ENCODE measurements around the gene CLDN18. TPM values are rescaled to one million over a fixed set of nuclear protein-coding genes. Genes with fewer than 3 reads are reported as not detected.

The CLDN18 gene
- total and polyA plus RNA-seq, 4 donors, result 31.4 to 316 (median 116) TPM

DNA sequence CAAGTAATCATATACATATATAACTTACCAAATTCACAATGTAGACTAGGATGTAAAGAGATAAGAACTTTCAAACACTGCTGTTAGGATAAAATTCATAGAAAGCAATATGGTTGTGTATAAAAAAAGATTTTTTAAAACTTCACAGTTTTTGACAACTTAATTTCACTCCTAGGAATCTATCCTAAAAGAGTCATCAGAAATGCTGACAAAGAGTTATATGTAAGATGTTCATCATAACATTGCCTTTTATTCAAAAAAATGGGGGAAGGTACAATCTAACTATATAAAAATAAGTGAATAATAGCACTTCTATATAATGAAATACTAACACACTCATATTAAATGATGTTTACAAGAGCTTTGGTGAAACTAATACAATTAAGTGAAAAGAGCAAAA is 4.3 kb upstream of the CLDN18 start:
- H3K9ac ChIP-seq (ENCODE audit: insufficient read depth in 1 of 2, low read length in 2 of 2), result no peak overlapping the region
- no peaks in the 10 kb centered on the region for H3K36me3 ChIP-seq (ENCODE audit: control insufficient read depth in 4 of 4, insufficient read depth in 4 of 4, low read length in 4 of 4)
- H3K9me3 ChIP-seq (ENCODE audit: control insufficient read depth in 4 of 4, insufficient read depth in 3 of 4, low read length in 3 of 4), result no peaks in the 10 kb centered on the region
- TF ChIP-seq, protein P1, sequence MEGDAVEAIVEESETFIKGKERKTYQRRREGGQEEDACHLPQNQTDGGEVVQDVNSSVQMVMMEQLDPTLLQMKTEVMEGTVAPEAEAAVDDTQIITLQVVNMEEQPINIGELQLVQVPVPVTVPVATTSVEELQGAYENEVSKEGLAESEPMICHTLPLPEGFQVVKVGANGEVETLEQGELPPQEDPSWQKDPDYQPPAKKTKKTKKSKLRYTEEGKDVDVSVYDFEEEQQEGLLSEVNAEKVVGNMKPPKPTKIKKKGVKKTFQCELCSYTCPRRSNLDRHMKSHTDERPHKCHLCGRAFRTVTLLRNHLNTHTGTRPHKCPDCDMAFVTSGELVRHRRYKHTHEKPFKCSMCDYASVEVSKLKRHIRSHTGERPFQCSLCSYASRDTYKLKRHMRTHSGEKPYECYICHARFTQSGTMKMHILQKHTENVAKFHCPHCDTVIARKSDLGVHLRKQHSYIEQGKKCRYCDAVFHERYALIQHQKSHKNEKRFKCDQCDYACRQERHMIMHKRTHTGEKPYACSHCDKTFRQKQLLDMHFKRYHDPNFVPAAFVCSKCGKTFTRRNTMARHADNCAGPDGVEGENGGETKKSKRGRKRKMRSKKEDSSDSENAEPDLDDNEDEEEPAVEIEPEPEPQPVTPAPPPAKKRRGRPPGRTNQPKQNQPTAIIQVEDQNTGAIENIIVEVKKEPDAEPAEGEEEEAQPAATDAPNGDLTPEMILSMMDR (IDR thresholded peaks at IDR 0.05; ENCODE audit: control extremely low read depth, extremely low read depth), result no peak
- no peak overlapping the region for H3K4me3 ChIP-seq
- no peaks in the 10 kb centered on the region for H3K27me3 ChIP-seq (ENCODE audit: control insufficient read depth in 3 of 3, insufficient read depth in 3 of 3, low read length in 2 of 3)
- peaks cover 0 to 3% (median 0%) of the 10 kb centered on the region in 5 donors for H3K4me1 ChIP-seq (ENCODE audit: control insufficient read depth in 5 of 5, insufficient read depth in 5 of 5, low read length in 5 of 5)
- no peak for ATAC-seq (ENCODE audit: insufficient read depth, low FRiP score)
- DNase-seq, result no peak
- H3K27ac ChIP-seq (ENCODE audit: low read depth in 1 of 2, low read length in 1 of 2), result no peak overlapping the region

DNA sequence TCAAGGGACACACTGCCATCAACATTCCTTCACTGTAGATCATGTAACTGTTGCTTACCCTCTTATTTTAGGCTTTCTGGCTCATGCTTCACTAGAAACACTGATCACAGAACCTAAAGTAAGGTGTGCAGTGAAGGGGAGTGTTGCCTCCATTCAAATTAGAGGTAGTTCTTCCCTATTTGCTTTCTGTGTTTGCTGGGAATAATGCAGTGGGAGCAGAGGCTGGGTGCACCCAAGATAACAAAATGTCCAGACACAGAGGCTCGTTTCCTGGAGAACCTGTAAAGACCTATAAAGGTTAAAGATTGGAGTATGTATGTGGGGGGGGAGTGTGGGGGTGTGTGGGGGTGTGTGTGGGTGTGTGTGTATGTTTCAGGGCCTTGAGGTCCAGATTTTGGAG is 2.1 kb upstream of the CLDN18 start:
- TF ChIP-seq, protein P1 (IDR thresholded peaks at IDR 0.05; ENCODE audit: control extremely low read depth, extremely low read depth), result no peak
- DNase-seq, result no peak
- H3K4me3 ChIP-seq, result no peak overlapping the region
- peaks cover 0 to 3% (median 0%) of the 10 kb centered on the region in 5 donors for H3K4me1 ChIP-seq (ENCODE audit: control insufficient read depth in 5 of 5, insufficient read depth in 5 of 5, low read length in 5 of 5)
- H3K9me3 ChIP-seq (ENCODE audit: control insufficient read depth in 4 of 4, insufficient read depth in 3 of 4, low read length in 3 of 4), result no peaks in the 10 kb centered on the region
- whole genome bisulfite sequencing, 2 donors, result 57 to 73% methylated on average over 1 of the region's 1 CpG
- no peaks in the 10 kb centered on the region for H3K27me3 ChIP-seq (ENCODE audit: control insufficient read depth in 3 of 3, insufficient read depth in 3 of 3, low read length in 2 of 3)
- H3K27ac ChIP-seq (ENCODE audit: low read depth in 1 of 2, low read length in 1 of 2), result no peak overlapping the region
- ATAC-seq (ENCODE audit: insufficient read depth, low FRiP score), result no peak
- no peaks in the 10 kb centered on the region for H3K36me3 ChIP-seq (ENCODE audit: control insufficient read depth in 4 of 4, insufficient read depth in 4 of 4, low read length in 4 of 4)
- no peak overlapping the region for H3K9ac ChIP-seq (ENCODE audit: insufficient read depth in 1 of 2, low read length in 2 of 2)

DNA sequence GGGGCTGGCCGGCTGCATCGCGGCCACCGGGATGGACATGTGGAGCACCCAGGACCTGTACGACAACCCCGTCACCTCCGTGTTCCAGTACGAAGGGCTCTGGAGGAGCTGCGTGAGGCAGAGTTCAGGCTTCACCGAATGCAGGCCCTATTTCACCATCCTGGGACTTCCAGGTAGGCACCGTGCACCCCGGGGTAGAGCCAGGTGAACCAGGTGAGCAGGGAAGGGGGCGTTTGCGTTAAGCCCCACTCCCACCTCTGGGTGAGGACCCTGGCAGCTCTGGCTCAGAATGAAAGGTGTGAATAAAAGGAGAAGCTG is 267 bp downstream of the CLDN18 start:
- Histone ChIP-seq H3K9me3 (ENCODE audit: control insufficient read depth in 4 of 4, insufficient read depth in 3 of 4, low read length in 3 of 4) (peaks cover 0 to 2% (median 0%) of the 10 kb centered on the region in 4 donors), H3K27ac (ENCODE audit: low read depth in 1 of 2, low read length in 1 of 2) (peak overlapping the region in 1 of 2 donors; percentile 82), H3K36me3 (ENCODE audit: control insufficient read depth in 4 of 4, insufficient read depth in 4 of 4, low read length in 4 of 4) (peaks cover 0 to 3% (median 0%) of the 10 kb centered on the region in 4 donors), H3K4me3 (no peak overlapping the region), H3K9ac (ENCODE audit: insufficient read depth in 1 of 2, low read length in 2 of 2) (no peak overlapping the region), H3K27me3 (ENCODE audit: control insufficient read depth in 3 of 3, insufficient read depth in 3 of 3, low read length in 2 of 3) (no peaks in the 10 kb centered on the region), H3K4me1 (ENCODE audit: control insufficient read depth in 5 of 5, insufficient read depth in 5 of 5, low read length in 5 of 5) (peaks cover 0 to 3% (median 0%) of the 10 kb centered on the region in 5 donors)
- no peak for ATAC-seq (ENCODE audit: insufficient read depth, low FRiP score)
- TF ChIP-seq, protein P1 (IDR thresholded peaks at IDR 0.05; ENCODE audit: control extremely low read depth, extremely low read depth), result no peak
- 77 to 96% methylated on average over 14 of the region's 14 CpGs for WGBS, 2 donors
- no peak for DNase-seq

DNA sequence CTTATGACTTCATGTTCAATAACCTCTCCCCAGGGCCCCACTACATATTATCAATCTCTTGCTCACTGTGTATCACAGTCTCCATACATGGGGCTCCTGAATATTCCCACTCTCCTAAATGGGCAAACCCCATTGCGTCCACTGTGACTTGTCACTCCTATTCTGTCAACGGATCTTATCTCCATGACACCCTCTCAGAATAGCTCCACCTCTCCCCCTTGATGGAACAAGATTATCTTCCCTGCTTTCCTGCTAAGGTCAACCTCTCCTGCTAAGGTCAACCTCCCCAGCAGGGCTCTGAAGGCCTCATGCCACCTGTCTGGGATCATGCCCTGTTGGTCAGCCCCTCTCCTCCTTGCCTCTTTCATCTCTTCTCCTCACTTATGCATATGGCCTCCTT is 1.8 kb downstream of the CLDN18 start:
- H3K27ac ChIP-seq (ENCODE audit: low read depth in 1 of 2, low read length in 1 of 2), result peak overlapping the region in 1 of 2 donors; percentile 80
- H3K4me3 ChIP-seq, result no peak overlapping the region
- peaks cover 0 to 2% (median 0%) of the 10 kb centered on the region in 4 donors for H3K9me3 ChIP-seq (ENCODE audit: control insufficient read depth in 4 of 4, insufficient read depth in 3 of 4, low read length in 3 of 4)
- TF ChIP-seq, protein P1 (IDR thresholded peaks at IDR 0.05; ENCODE audit: control extremely low read depth, extremely low read depth), result no peak
- WGBS, 2 donors, result 54 to 72% methylated on average over 2 of the region's 2 CpGs
- H3K36me3 ChIP-seq (ENCODE audit: control insufficient read depth in 4 of 4, insufficient read depth in 4 of 4, low read length in 4 of 4), result peaks cover 0 to 3% (median 0%) of the 10 kb centered on the region in 4 donors
- DNase-seq (no peak), ATAC-seq (ENCODE audit: insufficient read depth, low FRiP score) (no peak)
- H3K27me3 ChIP-seq (ENCODE audit: control insufficient read depth in 3 of 3, insufficient read depth in 3 of 3, low read length in 2 of 3), result no peaks in the 10 kb centered on the region
- peaks cover 0 to 3% (median 0%) of the 10 kb centered on the region in 5 donors for H3K4me1 ChIP-seq (ENCODE audit: control insufficient read depth in 5 of 5, insufficient read depth in 5 of 5, low read length in 5 of 5)
- no peak overlapping the region for H3K9ac ChIP-seq (ENCODE audit: insufficient read depth in 1 of 2, low read length in 2 of 2)

All from lung (tissue), 12 donors.